H1 (cell line): ENCODE results near the gene ADK.

ENCODE experiments used
- BRCA1 ChIP-seq: IDR thresholded peaks from 2 replicates; pipeline ENCODE4 v1.6.1; 2012; ENCODE audit warnings: low read depth, low read length, improper control_type of control experiment
- CEBPB ChIP-seq: IDR thresholded peaks from 2 replicates; pipeline ENCODE4 v1.6.1; 2012; ENCODE audit warnings: low read depth, low read length
- CTCF ChIP-seq, 3 experiments: IDR thresholded peaks; 1 replicate in 2 of 3; 2 replicates in 1 of 3; pipeline versions ENCODE4 v1.5.1 to v1.6.1; 2011; ENCODE audit warnings: low read length in 3 of 3, mild to moderate bottlenecking in 3 of 3, inconsistent platforms in 2 of 3, low read depth in 1 of 3, moderate library complexity in 1 of 3; ENCODE audit not compliant: insufficient read depth in 1 of 3; ENCODE audit errors: control extremely low read depth in 1 of 3
- POLR2A ChIP-seq, 2 experiments: IDR thresholded peaks; 1 replicate in 1 of 2; 2 replicates in 1 of 2; pipeline ENCODE4 v1.6.1; 2011; ENCODE audit warnings: low read depth in 2 of 2, low read length in 2 of 2, mild to moderate bottlenecking in 2 of 2; ENCODE audit errors: control extremely low read depth in 1 of 2
- SRF ChIP-seq: IDR thresholded peaks from 2 replicates; pipeline ENCODE4 v1.6.1; 2011; ENCODE audit warnings: mild to moderate bottlenecking, low read depth, low read length, moderate library complexity
- SUZ12 ChIP-seq: fragments of 200-600 bp; sonication (generic); IDR thresholded peaks from 2 replicates; pipeline ENCODE4 v1.6.1; 2012; ENCODE audit warnings: mild to moderate bottlenecking, inconsistent platforms, low read length, moderate library complexity, mixed read lengths

GRCh38 chr10:74644738-74645137 lies 493.7 kb downstream of the ADK start:
- TF ChIP-seq BRCA1 (no peak), SRF (no peak), CTCF (IDR thresholded peaks at IDR 0.05; ENCODE audit: control extremely low read depth in 1 of 3, insufficient read depth in 1 of 3, low read depth in 1 of 3, low read length in 3 of 3) (no peak), CEBPB (no peak), SUZ12 (no peak), POLR2A (IDR thresholded peaks at IDR 0.05; ENCODE audit: control extremely low read depth in 1 of 2, low read depth in 2 of 2, low read length in 2 of 2) (no peak)
